Astrocyte (in vitro differentiated cells and primary cell): ENCODE measurements around the gene TTLL1.

Source experiments
- EZH2 ChIP-seq: IDR thresholded peaks from 2 replicates; pipeline ENCODE4 v1.6.1; 2012; ENCODE audit warnings: mild to moderate bottlenecking, low read length, inconsistent platforms; ENCODE audit not compliant: insufficient read depth
- TF ChIP-seq, protein P1 (sequence below): IDR thresholded peaks from 2 replicates; pipeline ENCODE4 v1.5.1; 2011; ENCODE audit warnings: low read depth, mild to moderate bottlenecking, inconsistent platforms, low read length, moderate library complexity; ENCODE audit not compliant: insufficient read depth

DNA sequence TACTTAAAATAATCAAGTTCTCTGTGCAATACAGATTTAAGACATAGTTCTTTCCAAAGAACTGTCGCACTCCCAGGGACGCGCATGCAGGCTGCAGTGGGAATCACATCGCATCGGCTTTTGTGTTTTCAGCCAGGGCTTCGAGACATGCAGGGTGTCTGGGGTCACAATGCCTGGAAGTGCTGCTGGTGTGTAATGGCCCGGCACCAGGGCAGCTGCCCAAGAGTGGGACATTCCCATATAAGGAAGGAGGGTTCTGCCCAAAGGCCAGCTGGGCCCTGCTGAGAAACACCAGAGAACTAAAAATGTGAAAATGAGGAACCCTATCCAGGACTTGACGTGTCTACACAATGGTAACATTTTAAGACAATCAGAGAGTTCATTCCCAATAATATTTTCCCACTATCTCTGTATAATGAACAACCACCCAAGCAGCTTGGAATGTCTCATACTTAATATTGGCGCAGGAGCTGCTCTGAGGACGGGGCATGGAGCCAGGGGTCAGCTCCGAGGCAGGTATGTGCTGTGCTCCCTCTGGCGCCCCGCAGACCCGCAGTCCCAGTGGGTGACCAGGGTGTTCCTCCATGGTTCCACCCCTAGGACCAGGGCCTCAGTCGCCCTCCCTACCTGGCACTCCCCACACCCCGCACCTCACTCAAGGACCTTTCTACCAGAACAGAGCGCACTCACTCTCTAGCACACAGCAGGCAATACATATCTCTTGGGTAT is 42.7 kb upstream of the TTLL1 start:
- TF ChIP-seq, protein P1, sequence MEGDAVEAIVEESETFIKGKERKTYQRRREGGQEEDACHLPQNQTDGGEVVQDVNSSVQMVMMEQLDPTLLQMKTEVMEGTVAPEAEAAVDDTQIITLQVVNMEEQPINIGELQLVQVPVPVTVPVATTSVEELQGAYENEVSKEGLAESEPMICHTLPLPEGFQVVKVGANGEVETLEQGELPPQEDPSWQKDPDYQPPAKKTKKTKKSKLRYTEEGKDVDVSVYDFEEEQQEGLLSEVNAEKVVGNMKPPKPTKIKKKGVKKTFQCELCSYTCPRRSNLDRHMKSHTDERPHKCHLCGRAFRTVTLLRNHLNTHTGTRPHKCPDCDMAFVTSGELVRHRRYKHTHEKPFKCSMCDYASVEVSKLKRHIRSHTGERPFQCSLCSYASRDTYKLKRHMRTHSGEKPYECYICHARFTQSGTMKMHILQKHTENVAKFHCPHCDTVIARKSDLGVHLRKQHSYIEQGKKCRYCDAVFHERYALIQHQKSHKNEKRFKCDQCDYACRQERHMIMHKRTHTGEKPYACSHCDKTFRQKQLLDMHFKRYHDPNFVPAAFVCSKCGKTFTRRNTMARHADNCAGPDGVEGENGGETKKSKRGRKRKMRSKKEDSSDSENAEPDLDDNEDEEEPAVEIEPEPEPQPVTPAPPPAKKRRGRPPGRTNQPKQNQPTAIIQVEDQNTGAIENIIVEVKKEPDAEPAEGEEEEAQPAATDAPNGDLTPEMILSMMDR: no peak
- no peak for TF ChIP-seq EZH2
